HG03103 (cell line): ENCODE measurements around the gene TDRD12.
"Not testable (repeated sequence)": the region's sequence is repeated elsewhere in the genome, so short reads cannot be mapped to it uniquely, and the experiment has no call there.

Experiments used
- ATAC-seq: cut with Tn5 transposase; IDR thresholded peaks from one replicate; pipeline ENCODE4 v1.9.1; 2021; ENCODE audit warnings: low read depth; ENCODE audit not compliant: unreplicated experiment

TDRD12 gene

GRCh38 chr19:32691952-32692726 lies 27.4 kb upstream of the TDRD12 start:
- peak; percentile 41 for ATAC-seq

GRCh38 chr19:32692727-32693061 lies 26.9 kb upstream of the TDRD12 start:
- ATAC-seq = no peak

- not testable (repeated sequence) for ATAC-seq
Observed at GRCh38 chr19:32693151-32694108, 26.1 kb upstream of the TDRD12 start.

DNA sequence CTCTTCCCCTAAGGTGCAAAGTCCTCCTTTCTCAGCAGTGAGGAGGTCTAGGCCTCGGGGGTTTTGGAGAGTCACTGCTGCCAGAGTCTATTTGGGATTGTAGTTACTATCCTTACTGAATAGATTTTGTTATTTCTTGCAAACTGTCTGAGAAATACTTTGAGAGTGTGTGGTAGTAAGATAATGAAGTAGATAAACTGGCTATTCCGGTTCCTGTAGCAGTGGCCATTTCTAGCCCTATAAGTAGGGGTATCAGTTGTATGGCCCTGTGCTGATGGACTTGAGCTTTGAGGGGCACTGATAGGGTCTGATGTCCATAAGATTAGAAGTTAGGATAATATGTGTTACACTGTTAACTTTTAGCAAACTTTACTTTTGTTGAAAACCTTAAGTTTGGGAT lies 25.3 kb upstream of the TDRD12 start:
- ATAC-seq = not testable (repeated sequence)

DNA sequence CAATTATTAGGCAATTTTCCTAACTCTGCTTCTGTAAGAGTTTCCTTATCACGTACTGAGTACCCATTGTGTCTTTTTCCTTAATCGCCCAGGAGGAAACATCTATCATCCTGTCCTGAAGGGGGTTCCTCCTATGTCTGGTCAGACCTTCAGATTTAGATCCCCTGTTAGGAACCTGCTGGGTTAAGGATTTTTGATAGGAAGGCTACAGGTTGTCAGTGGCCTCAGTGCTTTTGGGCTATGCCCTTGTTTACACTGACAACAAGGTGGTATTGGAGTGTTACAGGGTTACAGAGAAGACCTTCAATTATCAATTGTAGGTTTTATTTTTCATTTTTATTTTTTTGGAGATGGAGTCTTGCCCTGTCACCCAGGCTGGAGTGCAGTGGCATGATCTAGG lies 24.7 kb upstream of the TDRD12 start:
- ATAC-seq = not testable (repeated sequence)

- not testable (repeated sequence) for ATAC-seq
Observed at GRCh38 chr19:32695506-32695905, 24.1 kb upstream of the TDRD12 start.

DNA sequence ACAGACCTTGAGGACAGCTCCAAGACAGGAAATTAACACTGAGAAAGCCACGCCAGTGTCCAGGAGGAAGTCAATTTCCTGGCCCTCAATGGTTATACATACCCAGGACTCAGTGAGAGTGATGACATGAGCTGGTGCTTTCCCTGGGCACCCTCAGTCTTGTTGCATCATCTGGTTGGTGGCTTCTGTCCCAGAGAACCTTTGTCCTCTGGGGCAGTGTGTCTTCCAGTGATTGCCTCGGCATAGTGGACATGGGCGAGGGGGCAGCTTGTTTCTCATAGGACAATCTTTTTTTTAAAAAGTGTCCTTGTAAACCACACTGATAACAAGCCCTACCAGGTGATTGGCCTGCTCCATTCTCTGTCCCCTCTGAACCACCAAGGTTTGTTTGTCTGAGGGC lies 22.8 kb upstream of the TDRD12 start:
- ATAC-seq = not testable (repeated sequence)

DNA sequence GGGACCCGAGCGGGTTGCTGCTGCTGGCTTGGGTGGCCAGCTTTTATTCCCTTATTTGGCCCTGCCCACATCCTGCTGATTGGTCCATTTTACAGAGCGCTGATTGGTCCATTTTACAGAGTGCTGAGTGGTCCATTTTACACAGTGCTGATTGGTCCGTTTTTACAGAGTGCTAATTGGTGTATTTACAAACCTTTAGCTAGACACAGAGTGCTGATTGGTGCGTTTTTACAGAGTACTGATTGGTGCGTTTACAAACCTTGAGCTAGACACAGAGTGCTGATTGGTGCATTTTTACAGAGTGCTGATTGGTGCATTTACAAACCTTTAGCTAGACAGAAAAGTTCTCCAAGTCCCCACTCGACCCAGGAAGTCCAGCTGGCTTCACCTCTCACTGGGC lies 19.4 kb upstream of the TDRD12 start:
- not testable (repeated sequence) for ATAC-seq

GRCh38 chr19:32702010-32702409 lies 17.6 kb upstream of the TDRD12 start:
- no peak for ATAC-seq

GRCh38 chr19:32704006-32704405 lies 15.6 kb upstream of the TDRD12 start:
- not testable (repeated sequence) for ATAC-seq

DNA sequence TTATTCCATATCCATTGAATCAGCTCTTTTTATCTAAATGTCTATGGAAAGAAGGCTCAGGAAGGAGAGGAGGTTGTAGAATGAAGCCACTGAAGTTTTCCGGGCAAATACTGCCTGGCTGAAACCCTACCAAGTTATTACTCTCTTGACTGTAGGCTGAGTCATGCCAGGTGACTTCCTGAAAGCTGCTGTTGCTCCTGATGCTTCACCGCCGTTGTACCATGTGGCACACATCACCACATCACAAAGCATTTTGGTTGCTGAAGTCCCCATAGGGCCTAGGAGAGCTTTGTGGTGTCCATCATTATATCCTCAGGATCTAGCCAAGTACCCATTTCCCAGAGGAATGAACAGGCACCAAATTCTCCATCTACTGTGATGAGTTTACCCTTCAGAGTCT lies 11.1 kb upstream of the TDRD12 start:
- ATAC-seq = no peak

- ATAC-seq = no peak
Observed at GRCh38 chr19:32709032-32709431, 10.5 kb upstream of the TDRD12 start.

DNA sequence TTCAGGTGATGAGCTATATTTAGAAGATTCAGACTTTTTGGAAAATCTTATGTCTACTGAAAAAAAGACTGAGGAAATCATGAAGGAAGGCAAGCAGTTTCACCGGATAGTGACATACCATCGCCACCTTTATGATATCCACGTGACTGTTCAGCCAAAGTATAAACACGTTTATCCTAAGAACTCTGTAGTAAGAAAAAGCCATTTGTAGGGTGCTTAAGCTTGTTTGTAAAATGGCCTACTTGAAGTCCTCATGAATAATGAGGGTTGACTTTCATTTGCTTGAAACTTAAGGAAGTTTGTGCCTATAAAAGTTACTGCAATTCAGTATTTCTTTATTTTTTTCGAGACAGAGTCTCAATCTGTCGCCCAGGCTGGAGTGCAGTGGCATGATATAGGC lies 7.8 kb upstream of the TDRD12 start:
- ATAC-seq = no peak

- not testable (repeated sequence) for ATAC-seq
Observed at GRCh38 chr19:32716203-32716602, 3.4 kb upstream of the TDRD12 start.

DNA sequence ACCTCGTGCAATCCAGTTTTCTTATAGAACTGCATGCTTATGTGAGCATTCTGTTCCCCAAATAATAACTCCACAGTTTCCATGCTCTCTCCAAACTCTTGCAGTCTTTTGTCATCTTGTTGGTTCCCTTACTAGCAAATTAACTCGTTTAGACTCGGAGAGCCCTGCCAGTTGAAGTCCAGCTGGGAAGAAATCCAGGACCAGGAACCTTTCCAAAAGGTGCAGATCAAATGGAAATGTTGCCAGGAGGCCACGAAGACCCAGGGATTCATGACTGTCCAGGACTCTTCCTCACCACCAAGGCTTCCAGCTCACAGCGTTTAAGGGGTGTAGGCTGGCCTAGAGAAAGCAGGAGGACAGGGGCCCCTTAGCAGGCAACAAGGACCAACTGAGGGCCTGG lies 2.1 kb upstream of the TDRD12 start:
- no peak for ATAC-seq

DNA sequence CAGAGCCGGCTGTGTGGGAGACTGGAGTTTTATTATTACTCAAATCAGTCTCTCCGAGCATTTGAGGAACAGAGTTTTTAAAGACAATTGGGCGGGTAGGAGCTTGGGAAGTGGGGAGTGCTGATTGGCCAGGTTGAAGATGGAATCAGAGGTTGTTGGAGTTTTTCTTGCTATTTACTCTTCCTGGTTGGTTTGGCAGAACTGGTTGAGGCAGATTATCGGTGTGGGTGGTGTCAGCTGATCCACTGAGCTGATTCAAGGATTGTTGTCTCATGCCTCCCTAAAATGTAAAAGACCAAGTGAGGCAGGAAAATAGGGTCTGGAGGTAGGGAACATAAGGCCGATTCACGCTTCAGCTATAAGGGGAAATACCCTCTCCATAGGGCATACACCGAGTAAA lies 1.3 kb upstream of the TDRD12 start:
- no peak for ATAC-seq

GRCh38 chr19:32720216-32720935 lies 809 bp downstream of the TDRD12 start:
- ATAC-seq = no peak

GRCh38 chr19:32720936-32721250 lies 1.3 kb downstream of the TDRD12 start:
- ATAC-seq = no peak

GRCh38 chr19:32735936-32736335 lies 16.4 kb downstream of the TDRD12 start:
- ATAC-seq = no peak

DNA sequence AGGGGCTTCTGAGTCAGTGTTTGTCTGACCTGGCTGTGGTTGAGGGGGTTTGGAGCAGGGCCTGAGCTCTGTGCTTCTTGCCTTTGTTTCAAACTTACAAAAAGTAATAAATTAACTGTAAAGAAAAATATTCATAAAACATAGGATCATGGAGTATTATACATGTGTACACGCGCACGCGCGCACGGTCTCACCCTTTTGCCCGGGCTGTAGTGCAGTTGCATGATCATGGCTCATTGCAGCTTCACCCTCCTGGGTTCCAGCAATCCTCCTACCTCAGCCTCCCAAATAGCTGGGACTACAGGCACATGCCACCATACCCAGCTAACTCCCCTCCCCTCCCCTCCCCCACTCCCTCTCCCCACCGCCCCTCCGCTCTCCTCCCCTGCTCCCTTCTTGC lies 23.5 kb downstream of the TDRD12 start:
- no peak for ATAC-seq

GRCh38 chr19:32743447-32743846 lies 23.9 kb downstream of the TDRD12 start:
- no peak for ATAC-seq
